Limb (tissue), 2 donors: ENCODE data around the gene IRF2BP1.

Experiments
- DNase-seq, 2 donors: peaks; one replicate each; pipeline ENCODE4 v3.0.0-alpha.2; 2016; ENCODE audit errors: extremely low spot score in 2 of 2

Gene IRF2BP1

GRCh38 chr19:45863335-45863839, 22.6 kb downstream of the IRF2BP1 start:
- no peak for DNase-seq

GRCh38 chr19:45862564-45863334, 23.2 kb downstream of the IRF2BP1 start, which contains the start of gene SYMPK:
Gene SYMPK (minus strand): TSS chr19:45863147. CDS start chr19:45854495, 8,652 bp downstream.
- peak; percentile 99 for DNase-seq

- DNase-seq: no peak
Measured at GRCh38 chr19:45862271-45862563, 23.7 kb downstream of the IRF2BP1 start.

- no peak for DNase-seq
Measured at GRCh38 chr19:45860359-45861259, 25.3 kb downstream of the IRF2BP1 start.

- DNase-seq: no peak
Measured at GRCh38 chr19:45854167-45854778, 31.7 kb downstream of the IRF2BP1 start.

- DNase-seq: no peak
Measured at GRCh38 chr19:45852983-45853382, 33.0 kb downstream of the IRF2BP1 start.

- DNase-seq: no peak
Measured at GRCh38 chr19:45852145-45852750, 33.7 kb downstream of the IRF2BP1 start.

GRCh38 chr19:45848922-45849321, 37.0 kb downstream of the IRF2BP1 start:
- no peak for DNase-seq

- no peak for DNase-seq
Measured at GRCh38 chr19:45847663-45848062, 38.3 kb downstream of the IRF2BP1 start.

GRCh38 chr19:45842198-45842597, 43.7 kb downstream of the IRF2BP1 start:
- DNase-seq: no peak

- DNase-seq: no peak
Measured at GRCh38 chr19:45834970-45835369, 51.0 kb downstream of the IRF2BP1 start.
